ENCODE results near the gene PABPN1.

Gene PABPN1

GRCh38 chr14:23365732-23366425 is 44.6 kb downstream of the PABPN1 start:
- Histone ChIP-seq H3K9me2 (replicated peaks; ENCODE audit: insufficient read depth, low read length) (no peaks in the 10 kb centered on the region), H3K4me2 (ENCODE audit: low read depth, low read length, poor library complexity, severe bottlenecking) (no peak overlapping the region)

GRCh38 chr14:23366426-23366921 is 45.2 kb downstream of the PABPN1 start:
- H2AFZ ChIP-seq (ENCODE audit: low read depth, low read length, severe bottlenecking): no peak overlapping the region
- H3K4me2 ChIP-seq (ENCODE audit: low read depth, low read length, poor library complexity, severe bottlenecking): no peak overlapping the region
- TF ChIP-seq CTCF (IDR thresholded peaks at IDR 0.05; ENCODE audit: insufficient read depth, low read length, poor library complexity, severe bottlenecking): no peak
- no peak for TF ChIP-seq EZH2phosphoT487 (conservative IDR thresholded peaks at IDR 0.05; ENCODE audit: low read length)
- no peaks in the 10 kb centered on the region for H3K36me3 ChIP-seq (ENCODE audit: low read length)
- no peak overlapping the region for H3K9ac ChIP-seq (ENCODE audit: low read length)
- no peaks in the 10 kb centered on the region for H3F3A ChIP-seq (ENCODE audit: insufficient read depth)
- H3K27me3 ChIP-seq (ENCODE audit: low read length): no peaks in the 10 kb centered on the region
- no peaks in the 10 kb centered on the region for H3K9me2 ChIP-seq (replicated peaks; ENCODE audit: insufficient read depth, low read length)
- no peak overlapping the region for H3K27ac ChIP-seq (ENCODE audit: low read depth, low read length)
- no peaks in the 10 kb centered on the region for H3K9me3 ChIP-seq (ENCODE audit: insufficient read depth, low read length)
- no peaks in the 10 kb centered on the region for H3K79me2 ChIP-seq (ENCODE audit: insufficient read depth, low read length)
- no peak overlapping the region for H3K4me3 ChIP-seq (ENCODE audit: insufficient read depth, low read length, poor library complexity, severe bottlenecking)
- no peaks in the 10 kb centered on the region for H4K20me1 ChIP-seq (ENCODE audit: low read depth, low read length)

More at GRCh38 chr14:23365732-23366425, 44.6 kb downstream of the PABPN1 start:
- Histone ChIP-seq H3K27ac (ENCODE audit: low read depth, low read length) (no peak overlapping the region), H3K4me3 (ENCODE audit: insufficient read depth, low read length, poor library complexity, severe bottlenecking) (no peak overlapping the region), H4K20me1 (ENCODE audit: low read depth, low read length) (no peaks in the 10 kb centered on the region), H3K36me3 (ENCODE audit: low read length) (no peaks in the 10 kb centered on the region), H2AFZ (ENCODE audit: low read depth, low read length, severe bottlenecking) (no peak overlapping the region), H3F3A (ENCODE audit: insufficient read depth) (no peaks in the 10 kb centered on the region), H3K9ac (ENCODE audit: low read length) (no peak overlapping the region), H3K9me3 (ENCODE audit: insufficient read depth, low read length) (no peaks in the 10 kb centered on the region), H3K79me2 (ENCODE audit: insufficient read depth, low read length) (no peaks in the 10 kb centered on the region), H3K27me3 (ENCODE audit: low read length) (no peaks in the 10 kb centered on the region)
- TF ChIP-seq EZH2phosphoT487 (conservative IDR thresholded peaks at IDR 0.05; ENCODE audit: low read length) (no peak), CTCF (IDR thresholded peaks at IDR 0.05; ENCODE audit: insufficient read depth, low read length, poor library complexity, severe bottlenecking) (no peak)

GRCh38 chr14:23370221-23370620 is 49.0 kb downstream of the PABPN1 start:
- Histone ChIP-seq H3K27ac (ENCODE audit: low read depth, low read length) (no peak overlapping the region), H3K27me3 (ENCODE audit: low read length) (no peaks in the 10 kb centered on the region), H3K36me3 (ENCODE audit: low read length) (no peaks in the 10 kb centered on the region), H3K4me2 (ENCODE audit: low read depth, low read length, poor library complexity, severe bottlenecking) (no peak overlapping the region), H3K9ac (ENCODE audit: low read length) (no peak overlapping the region), H3F3A (ENCODE audit: insufficient read depth) (no peaks in the 10 kb centered on the region), H3K79me2 (ENCODE audit: insufficient read depth, low read length) (no peaks in the 10 kb centered on the region), H3K4me3 (ENCODE audit: insufficient read depth, low read length, poor library complexity, severe bottlenecking) (no peak overlapping the region), H3K9me2 (replicated peaks; ENCODE audit: insufficient read depth, low read length) (no peaks in the 10 kb centered on the region), H3K9me3 (ENCODE audit: insufficient read depth, low read length) (no peaks in the 10 kb centered on the region), H2AFZ (ENCODE audit: low read depth, low read length, severe bottlenecking) (no peak overlapping the region), H4K20me1 (ENCODE audit: low read depth, low read length) (no peaks in the 10 kb centered on the region)
- TF ChIP-seq EZH2phosphoT487 (conservative IDR thresholded peaks at IDR 0.05; ENCODE audit: low read length) (no peak), CTCF (IDR thresholded peaks at IDR 0.05; ENCODE audit: insufficient read depth, low read length, poor library complexity, severe bottlenecking) (no peak)

Data from SU-DHL-6 (cell line).